ENCODE data around the gene RYR2.

DNA sequence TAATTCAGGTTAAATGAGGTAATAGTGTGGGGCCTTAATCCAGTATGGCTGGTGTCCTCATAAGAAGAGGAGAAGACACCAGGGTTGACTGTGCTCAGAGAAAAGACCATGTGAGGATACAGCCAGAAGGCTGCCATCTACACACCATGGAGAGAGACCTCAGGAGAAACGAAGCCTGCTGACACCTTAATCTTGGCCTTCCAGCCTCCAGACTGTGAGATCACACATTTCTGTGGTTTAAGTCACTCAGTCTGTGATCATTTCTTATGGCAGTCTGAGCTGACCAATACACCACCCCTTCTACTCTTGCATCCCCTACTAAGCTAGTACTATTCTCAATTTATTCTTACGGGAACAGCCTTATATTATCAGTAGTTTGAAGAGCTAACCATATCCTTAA lies 538.7 kb downstream of the RYR2 start:
- TF ChIP-seq, protein P1, sequence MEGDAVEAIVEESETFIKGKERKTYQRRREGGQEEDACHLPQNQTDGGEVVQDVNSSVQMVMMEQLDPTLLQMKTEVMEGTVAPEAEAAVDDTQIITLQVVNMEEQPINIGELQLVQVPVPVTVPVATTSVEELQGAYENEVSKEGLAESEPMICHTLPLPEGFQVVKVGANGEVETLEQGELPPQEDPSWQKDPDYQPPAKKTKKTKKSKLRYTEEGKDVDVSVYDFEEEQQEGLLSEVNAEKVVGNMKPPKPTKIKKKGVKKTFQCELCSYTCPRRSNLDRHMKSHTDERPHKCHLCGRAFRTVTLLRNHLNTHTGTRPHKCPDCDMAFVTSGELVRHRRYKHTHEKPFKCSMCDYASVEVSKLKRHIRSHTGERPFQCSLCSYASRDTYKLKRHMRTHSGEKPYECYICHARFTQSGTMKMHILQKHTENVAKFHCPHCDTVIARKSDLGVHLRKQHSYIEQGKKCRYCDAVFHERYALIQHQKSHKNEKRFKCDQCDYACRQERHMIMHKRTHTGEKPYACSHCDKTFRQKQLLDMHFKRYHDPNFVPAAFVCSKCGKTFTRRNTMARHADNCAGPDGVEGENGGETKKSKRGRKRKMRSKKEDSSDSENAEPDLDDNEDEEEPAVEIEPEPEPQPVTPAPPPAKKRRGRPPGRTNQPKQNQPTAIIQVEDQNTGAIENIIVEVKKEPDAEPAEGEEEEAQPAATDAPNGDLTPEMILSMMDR (IDR thresholded peaks at IDR 0.05): no peak
- TF ChIP-seq EZH2 (IDR thresholded peaks at IDR 0.05; ENCODE audit: borderline replicate concordance, insufficient read depth, low read depth, low read length, poor library complexity, severe bottlenecking): no peak
